Measurements from ENCODE around the gene TCF7L2. TPM values are rescaled to one million over a fixed set of nuclear protein-coding genes. Genes with fewer than 3 reads are reported as not detected.

Gene TCF7L2
- total RNA-seq, 1 donor from 2014 or later = 76.4 TPM

DNA sequence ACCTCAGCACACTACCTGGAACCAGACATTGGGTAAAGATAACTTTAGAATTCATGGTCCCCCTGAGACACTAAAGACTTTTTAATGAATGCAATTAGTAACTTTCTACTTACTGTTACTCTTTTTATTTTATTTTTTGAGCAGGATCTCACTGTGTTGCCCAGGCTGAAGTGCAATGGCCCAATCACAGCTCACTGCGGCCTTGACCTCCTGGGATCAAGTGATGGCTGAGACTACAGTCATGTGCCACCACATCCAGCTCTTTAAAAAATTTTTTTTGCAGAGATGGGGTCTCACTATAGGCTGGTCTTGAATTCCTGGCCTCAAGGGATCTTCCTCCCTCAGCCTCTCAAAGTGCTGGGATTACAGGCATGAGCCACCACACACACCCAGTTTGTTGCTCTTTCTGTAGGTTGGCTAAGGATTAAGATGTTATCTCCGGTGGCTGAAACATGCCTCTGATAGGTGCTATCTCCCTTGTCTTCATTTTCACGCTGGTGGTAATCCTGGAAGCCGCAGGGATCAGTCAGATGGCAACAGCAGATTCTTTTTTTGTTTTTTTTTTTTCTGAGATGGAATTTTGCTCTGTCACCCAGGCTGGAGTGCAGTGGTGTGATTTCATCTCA, 128.3 kb downstream of the TCF7L2 start:
- Mint-ChIP-seq H3K4me3 (no peak overlapping the region), H3K4me1 (peaks cover 7% of the 10 kb centered on the region), H3K36me3 (peaks cover 7% of the 10 kb centered on the region), H3K9me3 (no peaks in the 10 kb centered on the region), H3K27ac (no peak overlapping the region), H3K27me3 (ENCODE audit: low read depth) (no peaks in the 10 kb centered on the region)
- TF ChIP-seq CTCF (IDR thresholded peaks at IDR 0.05; ENCODE audit: unreplicated experiment) = no peak
- no peak for DNase-seq (ENCODE audit: low spot score in 2 of 2, unreplicated experiment in 2 of 2)

DNA sequence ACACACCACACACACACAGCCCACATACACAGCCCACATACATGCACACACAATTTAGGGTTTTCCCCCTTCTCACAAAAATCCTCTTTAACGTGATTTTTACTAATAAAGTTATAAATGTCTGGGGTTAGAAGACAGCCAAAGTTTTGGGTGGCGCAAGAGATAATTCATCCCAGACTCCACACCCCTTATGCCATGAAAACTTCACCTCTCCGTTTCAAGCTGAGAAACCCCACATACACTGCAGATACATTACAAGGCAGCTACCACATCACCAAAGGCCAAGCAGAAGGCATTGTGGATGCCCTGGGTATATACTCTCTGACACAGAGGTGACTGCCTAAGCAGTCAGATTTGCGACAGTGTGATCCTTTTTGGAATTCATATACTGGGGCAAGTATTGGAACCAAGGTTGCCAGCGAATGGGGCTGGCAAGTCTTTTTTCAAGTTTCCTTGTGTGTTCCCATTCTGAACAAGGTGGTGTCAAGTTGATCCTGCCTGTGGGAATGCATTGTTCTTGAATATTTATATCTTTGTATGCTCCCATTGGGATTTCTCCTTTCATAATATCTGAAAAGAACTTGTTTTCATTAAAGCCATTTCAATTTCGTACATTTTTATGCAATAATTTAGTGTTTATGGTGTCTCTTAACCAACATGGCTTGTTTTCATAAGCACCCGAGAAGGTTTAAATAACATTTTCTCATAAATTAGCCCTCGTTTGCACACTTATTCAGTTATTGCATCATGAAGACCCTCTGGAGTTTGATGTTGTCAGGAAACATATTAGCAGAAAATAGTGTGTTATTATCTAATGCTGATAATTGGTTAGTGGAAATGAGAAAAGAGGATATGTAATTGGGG, 130.2 kb downstream of the TCF7L2 start:
- no peak for TF ChIP-seq CTCF (IDR thresholded peaks at IDR 0.05; ENCODE audit: unreplicated experiment)
- Mint-ChIP-seq H3K4me3 (no peak overlapping the region), H3K4me1 (no peaks in the 10 kb centered on the region), H3K27ac (no peak overlapping the region), H3K9me3 (no peaks in the 10 kb centered on the region), H3K27me3 (ENCODE audit: low read depth) (no peaks in the 10 kb centered on the region), H3K36me3 (peaks cover 5% of the 10 kb centered on the region)
- no peak for DNase-seq (ENCODE audit: low spot score in 2 of 2, unreplicated experiment in 2 of 2)

DNA sequence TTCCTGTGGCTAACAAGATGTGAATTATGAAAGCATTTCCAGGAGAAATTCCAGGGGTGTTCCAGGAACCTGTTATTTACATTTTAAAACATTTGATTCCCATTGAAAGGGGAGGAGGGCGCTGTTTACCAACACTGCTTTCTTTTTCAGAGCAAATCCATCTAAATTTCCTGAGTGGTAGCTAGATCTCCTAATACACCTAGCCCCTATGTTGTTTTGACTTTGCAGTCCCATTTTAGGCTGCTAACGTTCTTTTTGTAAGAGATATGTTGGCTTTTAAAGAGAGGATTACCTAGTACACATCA, 130.8 kb downstream of the TCF7L2 start:
- H3K27me3 Mint-ChIP-seq (ENCODE audit: low read depth) = no peaks in the 10 kb centered on the region
- H3K9me3 Mint-ChIP-seq = no peaks in the 10 kb centered on the region
- no peak for DNase-seq (ENCODE audit: low spot score in 2 of 2, unreplicated experiment in 2 of 2)
- no peak for TF ChIP-seq CTCF (IDR thresholded peaks at IDR 0.05; ENCODE audit: unreplicated experiment)
- no peaks in the 10 kb centered on the region for H3K4me1 Mint-ChIP-seq
- no peak overlapping the region for H3K4me3 Mint-ChIP-seq
- no peak overlapping the region for H3K27ac Mint-ChIP-seq
- peaks cover 10% of the 10 kb centered on the region for H3K36me3 Mint-ChIP-seq

GRCh38 chr10:113084031-113084430, 134.0 kb downstream of the TCF7L2 start:
- Mint-ChIP-seq H3K9me3 (no peaks in the 10 kb centered on the region), H3K4me1 (peaks cover 8% of the 10 kb centered on the region), H3K36me3 (peaks cover 15% of the 10 kb centered on the region), H3K4me3 (no peak overlapping the region), H3K27ac (no peak overlapping the region), H3K27me3 (ENCODE audit: low read depth) (no peaks in the 10 kb centered on the region)
- no peak for DNase-seq (ENCODE audit: low spot score in 2 of 2, unreplicated experiment in 2 of 2)
- no peak for TF ChIP-seq CTCF (IDR thresholded peaks at IDR 0.05; ENCODE audit: unreplicated experiment)

DNA sequence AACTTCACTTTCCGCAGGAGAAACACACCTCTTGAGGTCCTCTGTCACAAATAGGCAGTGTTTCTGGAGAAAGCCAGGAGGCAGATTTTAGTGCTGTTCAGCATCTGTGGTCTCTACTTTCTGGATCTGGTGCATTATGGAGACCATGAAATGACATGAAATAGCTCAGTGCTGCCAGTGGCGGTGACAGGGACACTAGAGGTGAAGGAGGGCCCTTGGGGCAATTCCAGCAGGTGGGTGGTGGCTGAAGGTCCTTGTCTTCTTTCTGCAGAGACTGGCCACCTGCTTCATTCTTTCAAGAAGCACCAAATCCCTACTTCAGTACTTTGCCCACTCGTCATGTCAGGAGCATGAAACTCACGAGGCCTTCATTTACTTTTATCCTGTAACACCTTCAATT, 135.7 kb downstream of the TCF7L2 start:
- Mint-ChIP-seq H3K4me3 (no peak overlapping the region), H3K36me3 (peaks cover 10% of the 10 kb centered on the region), H3K27ac (no peak overlapping the region), H3K4me1 (peaks cover 8% of the 10 kb centered on the region), H3K9me3 (no peaks in the 10 kb centered on the region), H3K27me3 (ENCODE audit: low read depth) (no peaks in the 10 kb centered on the region)
- DNase-seq (ENCODE audit: low spot score in 2 of 2, unreplicated experiment in 2 of 2) = no peak
- no peak for TF ChIP-seq CTCF (IDR thresholded peaks at IDR 0.05; ENCODE audit: unreplicated experiment)

Data from mesothelial cell of epicardium (in vitro differentiated cells).